ENCODE measurements around the gene ARL9.

GRCh38 chr4:56464581-56464980 is 41.0 kb upstream of the ARL9 start:
- TF ChIP-seq EZH2 (optimal IDR thresholded peaks at IDR 0.05; ENCODE audit: low read depth, low read length) (no peak), EZH2phosphoT487 (IDR thresholded peaks at IDR 0.05; ENCODE audit: low read length) (no peak)
- TF ChIP-seq, protein P1, sequence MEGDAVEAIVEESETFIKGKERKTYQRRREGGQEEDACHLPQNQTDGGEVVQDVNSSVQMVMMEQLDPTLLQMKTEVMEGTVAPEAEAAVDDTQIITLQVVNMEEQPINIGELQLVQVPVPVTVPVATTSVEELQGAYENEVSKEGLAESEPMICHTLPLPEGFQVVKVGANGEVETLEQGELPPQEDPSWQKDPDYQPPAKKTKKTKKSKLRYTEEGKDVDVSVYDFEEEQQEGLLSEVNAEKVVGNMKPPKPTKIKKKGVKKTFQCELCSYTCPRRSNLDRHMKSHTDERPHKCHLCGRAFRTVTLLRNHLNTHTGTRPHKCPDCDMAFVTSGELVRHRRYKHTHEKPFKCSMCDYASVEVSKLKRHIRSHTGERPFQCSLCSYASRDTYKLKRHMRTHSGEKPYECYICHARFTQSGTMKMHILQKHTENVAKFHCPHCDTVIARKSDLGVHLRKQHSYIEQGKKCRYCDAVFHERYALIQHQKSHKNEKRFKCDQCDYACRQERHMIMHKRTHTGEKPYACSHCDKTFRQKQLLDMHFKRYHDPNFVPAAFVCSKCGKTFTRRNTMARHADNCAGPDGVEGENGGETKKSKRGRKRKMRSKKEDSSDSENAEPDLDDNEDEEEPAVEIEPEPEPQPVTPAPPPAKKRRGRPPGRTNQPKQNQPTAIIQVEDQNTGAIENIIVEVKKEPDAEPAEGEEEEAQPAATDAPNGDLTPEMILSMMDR (IDR thresholded peaks at IDR 0.05; ENCODE audit: low read length): no peak
